NOMO-1 (cell line): Measurements from ENCODE around the gene RASSF8.

ENCODE experiments used
- DNase-seq, 2 experiments: peaks; one replicate each; lab custom pipeline; 2025; ENCODE audit not compliant: unreplicated experiment in 2 of 2; lab: John Stamatoyannopoulos, UW

The RASSF8 gene

GRCh38 chr12:25992026-25992782 is 33.7 kb downstream of the RASSF8 start:
- no peak for DNase-seq

GRCh38 chr12:25993901-25994651 is 35.6 kb downstream of the RASSF8 start:
- no peak for DNase-seq

GRCh38 chr12:25994901-25995625 is 36.6 kb downstream of the RASSF8 start:
- DNase-seq, result no peak

GRCh38 chr12:25995906-25996305 is 37.4 kb downstream of the RASSF8 start:
- DNase-seq, result no peak

- no peak for DNase-seq
Measured at GRCh38 chr12:25996677-25997076, 38.2 kb downstream of the RASSF8 start.

GRCh38 chr12:25997201-25997963 is 38.9 kb downstream of the RASSF8 start:
- no peak for DNase-seq

GRCh38 chr12:26000898-26001297 is 42.4 kb downstream of the RASSF8 start:
- no peak for DNase-seq

GRCh38 chr12:26001530-26001929 is 43.0 kb downstream of the RASSF8 start:
- no peak for DNase-seq

- no peak for DNase-seq
Measured at GRCh38 chr12:26003065-26003464, 44.6 kb downstream of the RASSF8 start.

- no peak for DNase-seq
Measured at GRCh38 chr12:26007566-26007965, 49.1 kb downstream of the RASSF8 start.

- no peak for DNase-seq
Measured at GRCh38 chr12:26009593-26009992, 51.1 kb downstream of the RASSF8 start.

- no peak for DNase-seq
Measured at GRCh38 chr12:26010293-26010821, 51.9 kb downstream of the RASSF8 start.

GRCh38 chr12:26011099-26011498 is 52.6 kb downstream of the RASSF8 start:
- DNase-seq, result no peak

- DNase-seq, result no peak
Measured at GRCh38 chr12:26014085-26014484, 55.6 kb downstream of the RASSF8 start.

- DNase-seq, result no peak
Measured at GRCh38 chr12:26016516-26016915, 58.0 kb downstream of the RASSF8 start.

- peak; percentile 12 for DNase-seq
Measured at GRCh38 chr12:26017484-26018211, 59.2 kb downstream of the RASSF8 start.

- DNase-seq, result no peak
Measured at GRCh38 chr12:26018926-26019325, 60.4 kb downstream of the RASSF8 start.

GRCh38 chr12:26021534-26021933 is 63.1 kb downstream of the RASSF8 start:
- DNase-seq, result no peak

- DNase-seq, result no peak
Measured at GRCh38 chr12:26022043-26022442, 63.6 kb downstream of the RASSF8 start.

- no peak for DNase-seq
Measured at GRCh38 chr12:26026713-26027112, 68.2 kb downstream of the RASSF8 start.
